Stimulated activated CD8-positive, alpha-beta memory T cell treated with anti-CD3 and anti-CD28 coated beads, Interleukin-2, amount 100 ng/mL, for 1 hour (primary cell): ENCODE results near the gene RPH3AL.
"Not testable (repeated sequence)": the region's sequence is repeated elsewhere in the genome, so short reads cannot be mapped to it uniquely, and the experiment has no call there.

Experiments
- DNase-seq, 2 donors: peaks; one replicate each; pipeline ENCODE4 v3.0.0-alpha.2; 2020; ENCODE audit warnings: low read depth in 2 of 2

The RPH3AL gene

DNA sequence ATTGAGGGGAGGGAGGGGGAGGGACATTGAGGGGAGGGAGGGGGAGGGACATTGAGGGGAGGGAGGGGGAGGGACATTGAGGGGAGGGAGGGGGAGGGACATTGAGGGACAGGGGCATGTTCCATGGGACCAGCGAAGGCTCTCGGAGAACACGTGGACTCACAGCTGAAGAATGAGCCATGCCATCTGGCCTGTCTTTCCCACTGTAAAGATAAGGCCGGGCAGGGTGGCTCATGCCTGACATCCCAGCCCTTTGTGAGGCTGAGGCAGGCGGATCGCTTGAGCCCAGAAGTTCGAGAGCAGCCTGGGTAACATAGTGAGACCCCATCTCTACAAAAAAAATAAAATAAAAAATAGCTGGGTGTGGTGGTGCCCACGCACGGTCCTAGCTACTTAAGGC lies 32.5 kb downstream of the RPH3AL start:
- no peak for DNase-seq

DNA sequence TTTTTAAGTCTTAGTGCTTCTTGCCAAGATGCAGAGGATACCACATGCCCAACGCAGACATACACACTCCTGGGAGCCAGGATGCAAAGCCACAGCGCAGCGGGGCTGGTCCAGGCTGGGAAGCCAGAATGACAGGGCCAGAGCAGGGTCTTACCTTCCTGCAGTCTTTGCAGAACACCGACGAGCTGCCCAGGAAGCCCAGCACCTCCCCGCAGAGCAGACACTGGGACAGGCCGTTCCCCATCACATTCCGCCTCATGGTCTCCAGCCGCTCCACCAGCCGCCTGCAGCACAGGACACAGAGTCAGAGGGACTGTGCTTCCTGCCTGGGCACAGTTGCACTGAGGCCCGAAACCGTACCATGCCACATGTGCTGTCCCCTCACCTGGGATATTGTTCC lies 33.3 kb downstream of the RPH3AL start:
- DNase-seq: no peak

- DNase-seq: not testable (repeated sequence)
These were observed 35.5 kb downstream of the RPH3AL start for GRCh38 chr17:317070-317469.

- DNase-seq: not testable (repeated sequence)
These were observed 37.2 kb downstream of the RPH3AL start for GRCh38 chr17:315399-315798.

DNA sequence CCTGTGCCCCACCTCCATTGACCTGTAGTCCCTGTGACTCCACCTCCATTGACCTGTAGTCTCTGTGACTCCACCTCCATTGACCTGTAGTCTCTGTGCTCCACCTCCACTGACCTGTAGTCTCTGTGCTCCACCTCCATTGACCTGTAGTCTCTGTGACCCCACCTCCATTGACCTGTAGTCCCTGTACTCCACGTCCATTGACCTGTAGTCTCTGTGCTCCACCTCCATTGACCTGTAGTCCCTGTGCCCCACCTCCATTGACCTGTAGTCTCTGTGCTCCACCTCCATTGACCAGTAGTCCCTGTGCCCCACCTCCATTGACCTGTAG lies 38.0 kb downstream of the RPH3AL start:
- DNase-seq: not testable (repeated sequence)

- no peak for DNase-seq
These were observed 38.5 kb downstream of the RPH3AL start for GRCh38 chr17:313911-314613.

GRCh38 chr17:313231-313630 lies 39.4 kb downstream of the RPH3AL start:
- DNase-seq: no peak

GRCh38 chr17:312476-313148 lies 40.0 kb downstream of the RPH3AL start:
- no peak for DNase-seq

DNA sequence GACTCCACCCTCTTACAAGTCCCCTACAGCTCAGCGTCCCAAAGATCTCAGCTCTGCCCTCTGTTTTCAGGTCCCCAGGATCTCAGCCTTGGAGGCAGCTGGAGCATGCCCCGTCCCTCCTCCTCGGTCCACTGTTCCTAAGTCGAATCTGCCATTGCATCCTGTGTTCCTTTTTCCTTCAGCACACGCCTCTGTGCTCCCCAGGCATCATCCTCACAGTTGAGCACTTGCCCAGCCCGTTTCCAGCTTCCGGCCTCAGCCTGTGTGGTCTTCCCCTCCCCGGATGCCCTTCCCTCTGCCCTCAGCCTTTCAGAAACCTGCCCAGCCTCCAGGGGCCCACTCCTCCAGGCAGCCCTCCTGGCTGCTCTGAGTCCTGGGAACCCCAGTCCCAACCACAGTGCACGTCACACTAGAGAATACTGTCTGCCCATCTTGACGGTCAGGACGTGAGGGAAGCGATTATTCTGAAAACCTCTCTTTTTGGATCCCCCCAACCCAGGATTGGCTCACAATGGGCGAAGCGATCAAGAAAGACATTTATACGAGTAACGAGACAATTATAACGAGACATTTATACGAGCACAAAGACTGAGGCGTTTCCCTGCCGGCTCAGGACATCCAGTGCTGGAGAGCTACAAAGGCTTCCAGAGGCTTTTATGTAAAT lies 41.4 kb downstream of the RPH3AL start:
- no peak for DNase-seq

DNA sequence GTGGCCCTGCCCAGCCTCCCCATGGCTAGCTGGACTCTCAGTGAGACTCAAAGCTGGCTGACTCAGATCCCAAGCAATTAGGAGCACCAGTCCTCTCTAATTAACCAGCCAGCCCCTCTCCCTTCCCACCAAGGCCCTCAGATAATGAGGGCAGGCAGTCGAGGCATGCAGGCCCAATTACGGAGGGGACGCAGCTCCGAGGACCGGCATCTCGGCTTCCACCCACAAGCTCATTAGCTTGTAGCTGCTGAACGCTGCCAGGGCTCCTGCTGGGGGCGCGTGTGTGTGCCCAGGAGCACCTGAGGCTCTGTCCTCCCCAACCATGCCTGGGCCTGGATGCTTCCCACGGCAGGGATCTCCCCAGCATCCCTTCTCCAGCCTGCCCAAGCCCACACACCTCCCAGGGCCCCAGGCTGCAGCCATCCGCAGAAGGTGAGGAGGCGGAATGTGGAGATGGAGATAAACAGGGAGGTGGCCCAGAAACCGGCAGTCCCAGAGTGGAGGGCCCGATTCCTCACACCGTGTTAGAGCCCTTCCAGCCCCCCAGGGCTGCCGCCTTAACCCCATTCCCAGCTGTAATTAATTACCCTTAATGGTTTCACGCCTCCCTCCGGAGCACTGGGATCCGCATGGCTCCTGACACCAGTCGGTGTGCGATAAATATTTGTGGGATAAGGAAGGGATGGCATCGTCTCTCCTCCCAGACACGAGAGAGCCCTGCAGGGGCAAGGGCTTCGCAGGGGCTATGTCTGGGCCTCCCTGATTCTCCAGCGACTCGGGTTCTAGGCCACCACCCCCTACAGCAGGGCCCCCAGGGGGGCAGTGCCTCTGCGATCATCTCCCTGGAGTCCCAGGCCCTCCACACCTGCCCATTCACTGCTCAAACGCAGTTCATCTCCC lies 42.2 kb downstream of the RPH3AL start:
- no peak for DNase-seq

DNA sequence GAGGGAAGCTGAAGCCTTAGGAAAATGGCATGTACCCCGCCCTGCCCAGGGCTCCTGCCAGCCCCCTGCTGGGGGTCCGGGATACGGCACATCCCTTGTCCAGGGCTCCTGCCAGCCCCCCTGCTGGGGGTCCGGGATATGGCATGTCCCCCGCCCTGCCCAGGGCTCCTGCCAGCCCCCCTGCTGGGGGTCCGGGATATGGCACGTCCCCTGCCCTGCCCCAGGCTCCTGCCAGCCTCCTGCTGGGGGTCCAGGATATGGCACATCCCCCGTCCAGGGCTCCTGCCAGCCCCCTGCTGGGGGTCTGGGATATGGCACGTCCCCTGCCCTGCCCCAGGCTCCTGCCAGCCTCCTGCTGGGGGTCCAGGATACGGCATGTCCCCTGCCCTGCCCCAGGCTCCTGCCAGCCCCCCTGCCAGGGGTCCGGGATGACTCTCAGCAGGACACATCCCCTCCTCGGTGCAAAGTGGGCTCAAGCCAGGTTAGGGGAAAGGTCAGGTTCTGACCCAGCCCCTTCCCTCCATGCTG lies 43.2 kb downstream of the RPH3AL start:
- no peak for DNase-seq

DNA sequence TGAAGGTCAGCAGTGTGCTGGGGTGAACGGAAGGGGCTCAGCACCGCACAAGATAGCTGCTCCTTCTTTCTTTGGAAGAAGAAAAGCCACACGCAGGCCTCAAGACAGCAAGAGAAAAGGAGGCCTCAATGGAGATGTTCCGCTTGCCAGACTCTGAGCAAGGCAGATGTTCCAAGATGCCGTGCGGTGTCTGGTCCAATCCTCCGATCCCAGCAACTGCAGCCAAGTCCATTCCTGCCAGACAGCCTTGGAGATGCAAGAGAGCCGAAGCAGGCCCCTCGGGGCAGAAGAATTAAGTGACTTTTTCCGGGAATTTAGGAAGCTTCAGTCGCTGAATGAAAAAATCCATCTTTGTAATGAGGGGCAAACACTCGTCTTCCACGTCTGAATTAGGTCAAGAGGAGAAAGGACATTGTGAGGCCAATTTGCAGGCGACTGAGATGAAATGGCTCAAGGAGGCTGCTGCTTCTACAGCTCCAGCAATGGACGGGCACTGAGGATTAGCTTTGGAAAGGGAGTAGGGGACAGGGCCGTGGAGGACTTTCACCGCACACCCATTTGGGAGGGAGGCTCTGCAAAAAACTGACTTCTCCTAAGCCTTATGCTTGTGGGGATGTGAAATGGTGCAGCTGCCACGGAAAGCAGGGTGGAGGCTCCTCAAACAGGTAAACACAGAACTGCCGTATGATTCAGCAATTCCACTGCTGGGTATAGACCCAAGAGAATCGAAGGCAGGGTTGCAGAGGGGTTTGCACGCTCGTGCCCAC lies 44.7 kb downstream of the RPH3AL start:
- DNase-seq: no peak

- no peak for DNase-seq
These were observed 45.3 kb downstream of the RPH3AL start for GRCh38 chr17:307295-307691.

GRCh38 chr17:306536-307294 lies 45.9 kb downstream of the RPH3AL start:
- no peak for DNase-seq

GRCh38 chr17:306116-306515 lies 46.5 kb downstream of the RPH3AL start:
- no peak for DNase-seq

- DNase-seq: no peak
These were observed 47.3 kb downstream of the RPH3AL start for GRCh38 chr17:305090-305976.

DNA sequence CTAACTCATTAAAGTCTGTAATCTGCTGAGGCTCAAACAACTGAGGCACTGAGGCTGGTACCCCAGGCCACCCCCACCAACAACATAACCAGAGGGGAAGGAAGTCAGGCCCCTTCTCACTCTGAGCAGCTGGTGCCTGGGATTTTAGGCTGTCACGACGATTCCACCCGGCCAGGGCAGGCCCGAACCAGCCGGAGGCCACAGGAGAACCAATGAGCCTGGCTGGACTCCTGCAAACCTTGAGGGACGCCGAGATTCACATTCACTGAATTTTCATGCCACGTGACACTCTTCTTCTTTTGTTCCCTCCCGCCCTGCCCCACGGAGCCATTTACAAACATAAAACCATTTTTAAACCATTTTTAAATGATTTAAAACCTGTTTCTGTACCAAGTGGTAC lies 48.1 kb downstream of the RPH3AL start:
- no peak for DNase-seq

DNA sequence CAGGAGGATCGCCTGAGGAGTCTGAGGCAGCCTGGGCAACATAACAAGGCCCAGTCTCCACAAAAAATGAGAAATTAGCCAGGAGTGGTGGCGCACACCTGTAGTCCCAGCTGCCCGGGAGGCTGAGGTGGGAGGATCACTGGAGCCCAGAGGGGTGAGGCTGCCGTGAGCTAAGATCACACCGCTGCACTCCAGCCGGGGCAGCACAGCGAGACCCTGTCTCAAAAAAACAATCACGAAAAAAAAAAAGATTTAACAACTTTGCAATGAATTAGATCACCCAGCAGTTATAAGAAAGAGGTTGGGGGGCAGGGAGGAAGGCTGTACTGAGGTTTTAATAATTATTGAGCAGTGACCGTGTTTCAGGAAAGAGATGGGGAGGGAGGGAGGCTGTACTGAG lies 49.4 kb downstream of the RPH3AL start:
- DNase-seq: no peak

- no peak for DNase-seq
These were observed 50.3 kb downstream of the RPH3AL start for GRCh38 chr17:302300-302698.
